Measurements from ENCODE around the gene CS. TPM values are rescaled to one million over a fixed set of nuclear protein-coding genes. Genes with fewer than 3 reads are reported as not detected.

Gene CS
- total RNA-seq, 1 experiment from 2014 or later = 250 TPM

- no peak overlapping the region for H3K56ac ChIP-seq (ENCODE audit: insufficient read length, low read depth, low read length)
- no peak overlapping the region for H4K5ac ChIP-seq (ENCODE audit: insufficient read length, low read depth, low read length)
- TF ChIP-seq CTCF (conservative IDR thresholded peaks at IDR 0.05) = no peak
- Mint-ChIP-seq H3K27ac (peak overlapping the region; percentile 99), H3K9me3 (no peaks in the 10 kb centered on the region), H3K4me1 (peaks cover 41% of the 10 kb centered on the region in 2 experiments), H3K27me3 (ENCODE audit: low read depth) (peaks cover 7% of the 10 kb centered on the region), H3K4me3 (peak overlapping the region; percentile 82 to 91), H3K36me3 (ENCODE audit: insufficient read depth in 1 of 3, low read depth in 3 of 3) (peaks cover 0 to 4% (median 3%) of the 10 kb centered on the region in 3 experiments; a peak in 2 of 7 replicates)
- H2AK5ac ChIP-seq (ENCODE audit: insufficient read length, low read length) = no peak overlapping the region
- H2BK20ac ChIP-seq (ENCODE audit: low read depth, low read length, poor library complexity, severe bottlenecking) = no peak overlapping the region
- no peak for DNase-seq
- no peak overlapping the region for H2BK12ac ChIP-seq (ENCODE audit: insufficient read length, low read depth, low read length)
- no CpG with 5 or more reads among the region's 6 CpGs for WGBS (ENCODE audit: extremely low coverage, insufficient read length, low lambda C conversion rate)
- H3T11ph ChIP-seq (ENCODE audit: low read length) = no peak overlapping the region
- H3K4me1 ChIP-seq (ENCODE audit: insufficient read depth, low read length) = peaks cover 20% of the 10 kb centered on the region
- H2BK15ac ChIP-seq (ENCODE audit: low read depth, low read length) = no peak overlapping the region
- H3K23ac ChIP-seq (ENCODE audit: insufficient read length, low read depth, low read length) = no peak overlapping the region
- H4K91ac ChIP-seq (ENCODE audit: insufficient read length, low read depth, low read length) = no peak overlapping the region
- H3K4me2 ChIP-seq (ENCODE audit: insufficient read depth, insufficient read length, low read length) = peak overlapping the region; percentile 68
- H3K14ac ChIP-seq (ENCODE audit: insufficient read depth, low read length) = no peak overlapping the region; the same call in 1 of the 2 replicates
- no peak overlapping the region for H2BK120ac ChIP-seq (ENCODE audit: low read depth, low read length, poor library complexity, severe bottlenecking)
- H3K4ac ChIP-seq (ENCODE audit: low read depth, low read length) = no peak overlapping the region
- H4K20me1 ChIP-seq (ENCODE audit: control insufficient read depth, insufficient read depth, insufficient read length) = no peaks in the 10 kb centered on the region
- H3K79me2 ChIP-seq (ENCODE audit: insufficient read depth, low read length) = no peaks in the 10 kb centered on the region
- peak overlapping the region; percentile 73 for H3K9ac ChIP-seq (ENCODE audit: extremely low read depth, insufficient read length, low read length)
- H3K23me2 ChIP-seq (ENCODE audit: insufficient read length, low read depth, low read length, poor library complexity, severe bottlenecking) = peaks cover 9% of the 10 kb centered on the region
- no peaks in the 10 kb centered on the region for H3K27me3 ChIP-seq (ENCODE audit: insufficient read depth, low read length)
- no peaks in the 10 kb centered on the region for H3K79me1 ChIP-seq (ENCODE audit: insufficient read depth, low read depth, low read length, poor library complexity, severe bottlenecking)
- H4K8ac ChIP-seq (replicated peaks; ENCODE audit: insufficient read length, low read depth, low read length) = no peak overlapping the region
- no peak overlapping the region for H2AFZ ChIP-seq (ENCODE audit: low read length)
- no peak overlapping the region for H2BK5ac ChIP-seq (ENCODE audit: insufficient read length, low read length)
- no peak overlapping the region for H3K27ac ChIP-seq (ENCODE audit: insufficient read length, low read depth, low read length)
- H3K9me3 ChIP-seq (ENCODE audit: control insufficient read depth, low read depth, low read length) = no peaks in the 10 kb centered on the region
- H3K18ac ChIP-seq (ENCODE audit: insufficient read length, low read depth, low read length) = peak overlapping the region; percentile 18
Observed at GRCh38 chr12:56334490-56334793, 34.3 kb upstream of the CS start.

All from H9 (cell line).